Brain microvascular endothelial cell (primary cell): ENCODE data around the gene ACTR6.
"Not testable (repeated sequence)": the region's sequence is repeated elsewhere in the genome, so short reads cannot be mapped to it uniquely, and the experiment has no call there.

Source experiments
- DNase-seq: peaks from one replicate; pipeline ENCODE4 v3.0.0-alpha.2; 2020
- H3K27ac ChIP-seq: fragments of 250-450 bp; sonication (Bioruptor Pico); 2 replicates; pipeline ENCODE4 v1.5.1; 2020; ENCODE audit warnings: mild to moderate bottlenecking, moderate library complexity
- H3K27me3 ChIP-seq: fragments of 250-450 bp; sonication (Bioruptor Pico); replicated peaks from 2 replicates; pipeline ENCODE4 v1.5.1; 2020; ENCODE audit warnings: mild to moderate bottlenecking
- H3K36me3 ChIP-seq: fragments of 250-450 bp; sonication (Bioruptor Pico); replicated peaks from 2 replicates; pipeline ENCODE4 v1.5.1; 2020; ENCODE audit warnings: mild to moderate bottlenecking
- H3K4me3 ChIP-seq: 2 replicates; pipeline ENCODE4 v1.5.1; 2011; ENCODE audit warnings: low read depth, mild to moderate bottlenecking, control low read depth, low read length, moderate library complexity
- in situ Hi-C: cut with HindIII; loops from 2 replicates; pipeline ENCODE4 v1.10.0; 2017; ENCODE audit warnings: low sequenced_read_pairs, low pct_ligation_motif_present
- TF ChIP-seq, protein P1 (sequence below): IDR thresholded peaks from 2 replicates; pipeline ENCODE4 v1.5.1; 2011; ENCODE audit warnings: low read depth, mild to moderate bottlenecking, moderate library complexity, low read length, control low read depth, inconsistent platforms; ENCODE audit errors: missing control alignments

Gene ACTR6

DNA sequence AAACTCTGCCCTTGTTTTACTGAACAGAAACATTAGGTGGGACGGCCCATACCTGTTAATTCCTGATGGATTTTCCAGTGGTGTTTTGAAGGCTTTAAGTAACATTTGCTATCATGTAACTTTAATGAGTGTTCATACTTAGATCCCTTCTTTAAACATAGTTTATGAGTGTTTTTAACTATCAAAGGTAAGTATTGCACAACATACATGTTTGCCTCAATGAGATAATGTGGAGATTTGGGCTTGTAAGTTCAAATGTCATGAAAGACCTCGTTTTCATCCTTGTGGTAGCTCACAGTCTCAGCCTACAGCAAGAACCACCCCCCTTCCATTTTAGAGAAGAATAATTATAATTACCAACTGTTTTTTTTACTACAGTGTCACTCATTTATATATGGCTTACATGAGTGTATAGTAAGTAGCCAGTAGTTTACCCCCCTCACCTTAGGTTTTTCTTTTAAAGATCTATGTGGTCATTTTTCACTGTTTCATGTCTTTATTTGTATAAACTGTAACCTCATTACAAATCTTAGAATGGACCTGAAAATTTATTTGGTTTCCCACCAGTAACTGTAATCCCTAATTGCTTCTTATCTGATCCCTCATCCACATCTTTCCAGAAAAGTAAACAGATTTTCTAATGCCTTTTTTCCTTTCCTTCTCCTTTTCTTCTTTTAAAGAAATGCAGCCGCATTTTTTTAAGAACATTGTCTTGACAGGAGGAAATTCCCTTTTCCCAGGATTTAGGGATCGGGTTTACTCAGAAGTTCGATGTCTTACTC is 18.9 kb downstream of the ACTR6 start:
- peaks cover 7% of the 10 kb centered on the region for H3K36me3 ChIP-seq
- no peak overlapping the region for H3K27ac ChIP-seq
- DNase-seq: no peak
- H3K4me3 ChIP-seq: no peak overlapping the region
- TF ChIP-seq, protein P1, sequence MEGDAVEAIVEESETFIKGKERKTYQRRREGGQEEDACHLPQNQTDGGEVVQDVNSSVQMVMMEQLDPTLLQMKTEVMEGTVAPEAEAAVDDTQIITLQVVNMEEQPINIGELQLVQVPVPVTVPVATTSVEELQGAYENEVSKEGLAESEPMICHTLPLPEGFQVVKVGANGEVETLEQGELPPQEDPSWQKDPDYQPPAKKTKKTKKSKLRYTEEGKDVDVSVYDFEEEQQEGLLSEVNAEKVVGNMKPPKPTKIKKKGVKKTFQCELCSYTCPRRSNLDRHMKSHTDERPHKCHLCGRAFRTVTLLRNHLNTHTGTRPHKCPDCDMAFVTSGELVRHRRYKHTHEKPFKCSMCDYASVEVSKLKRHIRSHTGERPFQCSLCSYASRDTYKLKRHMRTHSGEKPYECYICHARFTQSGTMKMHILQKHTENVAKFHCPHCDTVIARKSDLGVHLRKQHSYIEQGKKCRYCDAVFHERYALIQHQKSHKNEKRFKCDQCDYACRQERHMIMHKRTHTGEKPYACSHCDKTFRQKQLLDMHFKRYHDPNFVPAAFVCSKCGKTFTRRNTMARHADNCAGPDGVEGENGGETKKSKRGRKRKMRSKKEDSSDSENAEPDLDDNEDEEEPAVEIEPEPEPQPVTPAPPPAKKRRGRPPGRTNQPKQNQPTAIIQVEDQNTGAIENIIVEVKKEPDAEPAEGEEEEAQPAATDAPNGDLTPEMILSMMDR: no peak
- in situ Hi-C loops: no loop called here
- H3K27me3 ChIP-seq: no peaks in the 10 kb centered on the region

DNA sequence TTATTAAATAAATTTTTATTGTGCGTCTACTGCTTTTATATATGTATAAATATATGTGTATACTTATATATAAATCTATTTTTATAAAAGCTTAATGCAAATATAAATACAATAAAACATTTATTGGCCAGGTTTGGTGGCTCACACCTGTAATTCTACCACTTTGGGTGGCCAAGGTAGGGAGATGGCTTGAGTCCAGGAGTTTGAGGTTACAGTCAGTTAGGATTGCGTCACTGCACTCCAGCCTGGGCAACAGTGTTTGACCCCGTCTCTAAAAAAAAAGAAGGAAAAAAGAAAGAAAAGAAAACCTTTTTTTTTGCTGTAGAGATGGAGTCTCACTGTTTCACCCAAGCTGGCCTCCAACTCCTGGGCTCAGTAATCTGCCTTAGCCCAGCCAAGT is 20.9 kb downstream of the ACTR6 start:
- in situ Hi-C loops: no loop called here
- Histone ChIP-seq H3K36me3 (peaks cover 8% of the 10 kb centered on the region), H3K27me3 (no peaks in the 10 kb centered on the region), H3K4me3 (no peak overlapping the region), H3K27ac (no peak overlapping the region)
- TF ChIP-seq, protein P1: no peak
- DNase-seq: no peak

DNA sequence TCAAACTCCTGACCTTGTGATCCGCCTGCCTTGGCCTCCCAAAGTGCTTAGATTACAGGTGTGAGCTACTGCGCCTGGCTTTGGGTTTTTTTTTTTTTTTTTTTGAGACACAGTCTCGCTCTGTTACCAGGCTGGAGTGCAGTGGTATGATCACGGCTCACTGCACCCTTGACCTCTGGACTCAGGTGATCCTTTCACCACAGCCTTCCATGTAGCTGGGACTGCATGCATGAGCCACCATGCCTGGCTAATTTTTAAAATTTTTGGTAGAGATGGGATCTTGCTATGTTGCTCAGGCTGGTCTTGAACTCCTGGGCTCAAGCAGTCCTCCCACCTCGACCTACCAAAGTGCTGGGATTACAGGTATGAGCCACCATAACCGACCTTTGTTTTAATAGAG is 21.6 kb downstream of the ACTR6 start:
- H3K4me3 ChIP-seq, H3K27ac ChIP-seq, H3K36me3 ChIP-seq, H3K27me3 ChIP-seq, DNase-seq, in situ Hi-C loops: not testable (repeated sequence)

DNA sequence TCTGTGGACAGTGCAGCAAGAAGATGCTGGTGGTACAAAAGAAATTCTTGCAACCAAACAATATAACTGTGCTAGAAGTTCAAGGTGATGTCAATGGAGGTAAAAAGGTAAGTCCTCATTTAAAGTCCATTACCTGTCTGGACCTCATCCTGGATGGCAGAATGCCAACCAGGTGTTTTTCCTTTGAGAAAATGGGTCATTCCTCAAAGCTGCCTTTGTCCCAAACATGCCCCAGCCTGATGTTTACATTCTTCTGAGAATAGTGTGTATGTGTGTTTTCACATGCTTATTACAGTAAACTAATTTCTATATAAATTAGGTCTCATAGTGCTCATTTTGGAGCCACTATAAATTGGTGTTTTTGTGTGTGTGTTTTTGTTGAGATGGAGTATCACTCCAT is 24.9 kb downstream of the ACTR6 start:
- TF ChIP-seq, protein P1: no peak
- no peak for DNase-seq
- Histone ChIP-seq H3K27me3 (no peaks in the 10 kb centered on the region), H3K36me3 (peaks cover 6% of the 10 kb centered on the region), H3K27ac (no peak overlapping the region), H3K4me3 (no peak overlapping the region)
- in situ Hi-C loops: no loop called here

DNA sequence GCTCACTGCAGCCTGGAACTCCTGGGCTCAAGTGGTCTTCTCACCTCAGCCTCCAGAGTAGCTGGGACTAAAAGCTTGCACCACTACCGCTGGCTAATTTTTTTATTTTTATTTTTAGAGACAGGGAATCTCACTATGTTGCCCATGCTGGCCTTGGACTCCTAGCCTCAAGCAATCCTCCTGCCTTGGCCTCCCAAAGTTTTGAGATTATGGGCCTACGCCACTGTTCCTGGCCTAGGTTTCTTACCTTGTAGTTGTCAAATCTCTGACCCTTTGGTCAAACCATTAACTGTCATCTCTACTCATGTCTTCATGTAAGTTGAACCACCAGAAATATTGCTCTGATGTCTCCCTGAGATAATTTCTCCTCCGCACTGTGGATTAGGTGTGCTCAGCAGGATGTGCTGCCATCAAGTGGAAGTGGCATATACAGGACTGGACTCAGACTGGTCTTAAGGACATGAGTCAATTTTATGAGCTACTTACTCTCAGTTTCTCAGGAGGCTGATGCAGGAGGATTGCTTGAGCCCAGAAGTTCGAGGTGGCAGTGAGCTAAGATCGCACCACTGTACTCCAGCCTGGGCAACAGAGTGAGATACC is 28.5 kb downstream of the ACTR6 start:
- in situ Hi-C loops: no loop called here
- TF ChIP-seq, protein P1: peak; percentile 39
- Histone ChIP-seq H3K27ac (no peak overlapping the region), H3K36me3 (peaks cover 4% of the 10 kb centered on the region), H3K4me3 (no peak overlapping the region), H3K27me3 (no peaks in the 10 kb centered on the region)
- no peak for DNase-seq

DNA sequence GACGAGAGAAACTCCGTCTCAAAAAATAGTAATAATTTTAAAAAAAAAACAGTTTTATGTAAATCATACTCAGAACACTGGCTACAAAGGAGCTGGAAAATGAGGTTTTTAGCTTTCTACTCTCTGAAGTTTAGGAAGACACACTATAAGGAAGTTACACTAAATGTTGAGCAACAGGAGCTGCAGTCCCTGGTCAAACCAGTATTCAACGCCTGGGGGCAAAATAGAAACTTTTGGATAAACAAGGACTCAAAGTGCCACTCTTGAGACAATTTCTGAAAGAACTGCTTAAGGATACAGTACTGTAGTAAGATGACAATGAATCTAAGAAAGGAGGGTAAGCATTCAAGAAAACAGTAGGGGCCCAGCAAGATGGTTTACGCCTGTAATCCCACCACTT is 29.3 kb downstream of the ACTR6 start:
- H3K27me3 ChIP-seq: no peaks in the 10 kb centered on the region
- TF ChIP-seq, protein P1: no peak
- in situ Hi-C loops: no loop called here
- H3K4me3 ChIP-seq: no peak overlapping the region
- H3K27ac ChIP-seq: no peak overlapping the region
- DNase-seq: no peak
- H3K36me3 ChIP-seq: peaks cover 2% of the 10 kb centered on the region

DNA sequence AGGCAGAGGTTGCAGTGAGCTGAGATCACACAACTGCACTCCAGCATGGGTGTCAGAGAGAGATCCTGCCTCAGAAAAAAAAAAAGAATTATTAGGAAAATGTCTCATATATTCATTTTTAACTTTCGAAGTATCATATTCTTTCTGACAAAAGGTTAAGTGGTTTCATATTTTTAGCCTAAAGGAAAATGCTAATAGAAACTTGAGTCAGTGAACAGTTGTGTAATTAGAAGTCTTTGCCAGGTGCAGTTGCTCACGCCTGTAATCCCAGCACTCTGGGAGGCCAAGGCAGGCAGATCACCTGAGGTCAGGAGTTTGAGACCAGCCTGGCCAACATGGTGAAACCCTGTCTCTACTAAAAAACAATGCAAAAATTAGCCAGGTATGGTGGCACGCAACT is 31.3 kb downstream of the ACTR6 start:
- H3K27ac ChIP-seq, H3K4me3 ChIP-seq, H3K36me3 ChIP-seq, in situ Hi-C loops, H3K27me3 ChIP-seq, DNase-seq: not testable (repeated sequence)
